PC-3 (cell line): ENCODE measurements around the gene GNB1.

Experiments
- EZH2phosphoT487 ChIP-seq: fragments of 300-600 bp; sonication (generic); IDR thresholded peaks from 2 replicates; pipeline ENCODE4 v1.6.1; 2018; ENCODE audit warnings: mild to moderate bottlenecking, antibody characterized with exemption, low read length, borderline replicate concordance
- TF ChIP-seq, protein P1 (sequence below): fragments of 300-600 bp; sonication (generic); conservative IDR thresholded peaks from 2 replicates; pipeline ENCODE4 v1.5.1; 2017; ENCODE audit warnings: antibody characterized with exemption, low read depth, mild to moderate bottlenecking, low read length

GRCh38 chr1:1929102-1929638, 38.3 kb upstream of the GNB1 start:
- TF ChIP-seq, protein P1, sequence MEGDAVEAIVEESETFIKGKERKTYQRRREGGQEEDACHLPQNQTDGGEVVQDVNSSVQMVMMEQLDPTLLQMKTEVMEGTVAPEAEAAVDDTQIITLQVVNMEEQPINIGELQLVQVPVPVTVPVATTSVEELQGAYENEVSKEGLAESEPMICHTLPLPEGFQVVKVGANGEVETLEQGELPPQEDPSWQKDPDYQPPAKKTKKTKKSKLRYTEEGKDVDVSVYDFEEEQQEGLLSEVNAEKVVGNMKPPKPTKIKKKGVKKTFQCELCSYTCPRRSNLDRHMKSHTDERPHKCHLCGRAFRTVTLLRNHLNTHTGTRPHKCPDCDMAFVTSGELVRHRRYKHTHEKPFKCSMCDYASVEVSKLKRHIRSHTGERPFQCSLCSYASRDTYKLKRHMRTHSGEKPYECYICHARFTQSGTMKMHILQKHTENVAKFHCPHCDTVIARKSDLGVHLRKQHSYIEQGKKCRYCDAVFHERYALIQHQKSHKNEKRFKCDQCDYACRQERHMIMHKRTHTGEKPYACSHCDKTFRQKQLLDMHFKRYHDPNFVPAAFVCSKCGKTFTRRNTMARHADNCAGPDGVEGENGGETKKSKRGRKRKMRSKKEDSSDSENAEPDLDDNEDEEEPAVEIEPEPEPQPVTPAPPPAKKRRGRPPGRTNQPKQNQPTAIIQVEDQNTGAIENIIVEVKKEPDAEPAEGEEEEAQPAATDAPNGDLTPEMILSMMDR = no peak
- TF ChIP-seq EZH2phosphoT487 = no peak
